Measurements from ENCODE around the gene FBF1.
"Not testable (repeated sequence)": the region's sequence is repeated elsewhere in the genome, so short reads cannot be mapped to it uniquely, and the experiment has no call there.

FBF1 gene

DNA sequence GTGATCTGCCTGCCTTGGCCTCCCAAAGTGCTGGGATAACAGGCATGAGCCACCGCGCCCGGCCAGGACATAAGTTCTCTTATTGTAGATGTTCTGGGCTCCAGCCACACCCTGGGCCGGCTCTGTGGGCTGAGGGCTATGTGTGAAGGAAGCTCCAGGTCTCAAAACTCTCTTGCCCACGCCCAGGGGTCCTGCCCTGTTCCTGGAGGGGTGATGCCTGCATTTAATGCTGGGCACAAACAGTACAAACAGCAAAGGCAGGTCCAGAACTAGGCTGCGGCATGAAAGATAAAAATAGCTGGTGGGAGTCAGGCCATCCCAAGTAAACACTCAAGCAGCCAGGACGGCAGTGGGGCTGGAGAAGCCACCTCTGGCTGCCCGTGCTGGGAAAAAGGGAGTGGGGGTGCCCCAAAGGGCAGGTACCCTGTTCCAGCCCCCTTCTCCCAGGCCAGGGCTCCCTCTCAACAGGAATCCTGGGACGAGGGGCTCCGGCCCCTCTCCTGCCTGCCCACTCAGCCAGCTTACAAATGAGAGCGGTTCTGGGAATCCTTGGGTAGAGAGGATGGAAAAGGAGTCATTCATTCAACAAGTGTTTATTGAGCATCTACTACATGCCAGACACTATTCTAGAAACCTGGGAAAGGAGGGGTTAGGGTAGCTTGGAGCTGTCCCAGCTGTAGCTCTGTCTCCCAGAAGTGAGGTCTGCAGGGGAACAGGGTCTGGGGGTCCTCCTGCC, 67.1 kb downstream of the FBF1 start:
- no peak for DNase-seq

DNA sequence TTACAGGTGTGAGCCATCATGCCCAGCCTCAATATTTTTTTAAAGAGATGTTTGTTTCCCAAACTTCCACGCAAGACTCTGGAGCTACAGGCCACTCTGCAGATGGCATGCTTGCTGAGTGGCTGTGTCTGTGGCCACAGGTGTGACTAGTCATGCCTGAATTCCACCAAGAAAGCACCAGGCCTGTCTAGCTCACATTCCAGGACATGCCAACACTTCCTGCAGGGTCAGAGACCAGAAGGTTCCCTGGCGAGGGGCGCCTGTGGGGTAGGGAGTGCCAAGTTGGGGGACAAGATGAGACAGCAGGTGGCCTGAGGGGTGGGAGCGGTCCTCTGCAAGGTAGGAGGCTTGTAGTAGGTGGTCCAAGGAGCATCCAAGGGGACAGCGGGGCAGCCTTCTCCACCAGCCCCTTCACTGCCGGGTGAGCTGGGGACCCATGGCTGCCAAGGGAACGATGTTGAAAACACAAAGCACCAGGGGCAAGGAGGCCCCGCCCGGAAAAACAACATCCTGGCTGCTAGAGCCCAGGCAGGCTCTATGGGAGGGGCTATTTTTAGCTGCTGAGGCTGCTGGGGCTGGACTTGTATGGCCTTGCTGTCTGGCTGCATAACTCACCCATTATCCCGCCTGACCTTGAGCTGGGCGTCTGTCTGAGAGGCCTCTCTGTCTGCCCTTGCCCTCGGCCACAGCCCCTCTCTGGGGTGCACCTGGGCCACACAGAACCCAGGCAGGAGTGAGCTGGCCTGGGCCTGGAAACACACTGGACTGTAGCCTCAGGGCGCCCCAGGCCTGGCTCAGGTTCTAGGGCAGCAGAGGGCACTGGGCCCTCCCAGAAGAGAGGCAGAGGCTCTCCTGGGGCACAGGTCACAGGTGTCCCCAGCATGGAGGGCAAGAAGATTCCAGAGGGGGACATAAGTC, 68.1 kb downstream of the FBF1 start:
- DNase-seq, result peak; percentile 33

DNA sequence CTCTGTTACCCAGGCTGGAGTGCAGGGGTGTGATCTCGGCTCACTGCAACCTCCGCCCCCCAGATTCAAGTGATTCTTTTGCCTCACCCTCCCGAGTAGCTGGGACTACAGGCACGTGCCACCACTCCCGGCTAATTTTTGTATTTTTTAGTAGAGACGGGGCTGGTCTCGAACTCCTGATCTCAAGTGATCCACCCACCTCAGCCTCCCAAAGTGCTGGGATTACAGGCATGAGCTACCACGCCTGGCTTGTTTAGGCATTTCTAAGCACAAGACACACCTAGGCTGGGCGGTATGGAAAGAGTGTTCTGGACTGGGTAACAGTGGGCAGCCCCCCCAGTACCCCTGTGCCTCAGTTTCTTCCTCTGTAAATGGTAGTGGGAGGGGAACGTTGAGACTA, 70.6 kb downstream of the FBF1 start:
- DNase-seq, result not testable (repeated sequence)

DNA sequence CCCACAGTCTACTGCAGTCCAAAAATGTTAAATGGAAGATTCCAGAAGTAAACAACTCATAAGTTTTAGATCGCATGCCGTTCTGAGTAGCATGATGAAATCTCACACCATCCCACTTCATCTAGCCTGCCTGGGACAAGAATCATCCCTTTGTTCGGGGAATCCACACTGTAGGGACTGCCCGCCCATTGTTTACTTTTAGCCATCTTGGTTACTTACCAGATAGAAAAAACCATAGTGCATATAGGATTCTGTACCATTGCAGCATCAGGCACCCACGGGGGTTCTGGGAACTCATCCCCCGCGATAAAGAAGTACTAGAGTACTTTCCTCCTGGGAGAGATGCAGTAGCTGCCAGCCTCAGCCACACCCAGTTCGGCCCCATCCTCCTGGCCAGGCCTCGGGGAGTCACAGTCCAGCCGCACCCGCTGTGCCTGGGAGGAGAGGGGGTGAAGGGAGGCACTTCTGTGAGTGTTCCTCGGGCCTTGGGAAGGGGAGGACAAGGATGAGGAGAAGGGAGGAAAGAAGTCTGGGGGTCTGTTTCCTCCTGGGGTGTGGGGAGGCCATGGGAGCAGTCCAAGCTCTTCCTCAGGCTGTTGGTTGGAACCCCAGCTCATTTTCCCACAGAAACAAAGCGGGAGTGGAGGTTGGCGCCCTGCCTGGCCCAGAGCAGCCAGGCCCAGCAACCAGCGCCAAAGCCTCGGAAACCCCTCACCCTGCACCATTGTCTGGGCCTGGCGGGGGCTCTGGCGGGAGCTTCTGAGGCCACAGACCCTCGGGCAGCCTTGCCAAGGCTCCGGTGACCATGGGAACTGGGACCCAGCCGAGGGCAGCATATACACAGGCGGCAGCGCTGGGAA, 71.3 kb downstream of the FBF1 start:
- DNase-seq, result peak; percentile 88

DNA sequence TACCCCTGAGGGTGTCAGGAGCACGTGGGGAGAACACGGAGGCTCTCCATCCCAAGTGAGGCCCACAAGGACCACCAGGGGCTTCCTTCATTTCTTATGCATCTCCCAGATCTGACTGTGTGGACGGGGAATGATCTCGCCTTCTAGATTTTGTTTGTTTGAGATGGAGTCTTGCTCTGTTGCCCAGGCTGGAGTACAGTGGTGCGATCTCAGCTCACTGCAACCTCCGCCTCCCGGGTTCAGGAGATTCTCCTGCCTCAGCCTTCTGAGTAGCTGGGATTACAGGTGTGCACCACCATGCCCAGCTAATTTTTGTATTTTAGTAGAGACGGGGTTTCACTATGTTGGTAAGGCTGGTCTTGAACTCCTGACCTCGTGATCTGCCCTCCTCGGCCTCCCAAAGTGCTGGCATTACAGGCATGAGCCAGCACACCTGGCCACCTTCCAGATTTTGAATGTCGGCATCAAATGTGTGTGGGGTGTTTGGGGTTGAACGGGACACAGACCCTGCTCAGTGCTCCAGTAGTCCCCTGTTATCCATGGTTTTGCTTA, 72.0 kb downstream of the FBF1 start:
- DNase-seq, result not testable (repeated sequence)

DNA sequence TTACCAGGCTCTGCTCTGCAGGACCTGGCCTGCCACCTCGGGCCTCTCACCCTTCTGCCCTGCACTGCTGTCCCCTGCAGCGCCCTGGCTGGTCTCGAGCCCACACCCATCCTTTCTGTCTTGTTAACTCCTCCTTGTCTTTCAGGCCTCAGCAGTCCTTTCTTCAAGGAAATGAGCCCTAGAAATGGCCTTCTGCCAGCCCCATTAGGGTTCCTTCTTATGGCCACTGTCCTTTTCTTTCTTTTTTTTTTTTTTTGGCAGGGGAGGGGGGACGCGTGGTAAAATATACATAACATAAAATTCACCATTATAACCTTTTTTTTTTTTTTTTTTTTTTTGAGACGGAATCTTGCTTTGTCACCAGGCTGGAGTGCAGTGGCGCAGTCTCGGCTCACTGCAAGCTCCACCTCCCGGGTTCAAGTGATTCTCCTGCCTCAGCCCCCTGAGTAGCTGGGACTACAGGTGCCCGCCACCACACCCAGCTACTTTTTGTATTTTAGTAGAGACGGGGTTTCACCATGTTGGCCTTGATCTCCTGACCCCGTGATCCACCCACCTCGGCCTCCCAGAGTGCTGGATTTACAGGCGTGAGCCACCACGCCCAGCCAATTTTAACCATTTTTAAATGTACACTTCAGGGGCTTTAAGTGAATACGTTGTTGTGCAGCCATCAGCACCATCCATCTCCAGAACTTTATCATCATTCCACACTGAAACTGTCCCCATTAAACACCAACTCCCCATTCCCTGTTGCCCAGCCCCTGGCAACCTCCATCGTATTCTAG, 75.2 kb downstream of the FBF1 start:
- not testable (repeated sequence) for DNase-seq

DNA sequence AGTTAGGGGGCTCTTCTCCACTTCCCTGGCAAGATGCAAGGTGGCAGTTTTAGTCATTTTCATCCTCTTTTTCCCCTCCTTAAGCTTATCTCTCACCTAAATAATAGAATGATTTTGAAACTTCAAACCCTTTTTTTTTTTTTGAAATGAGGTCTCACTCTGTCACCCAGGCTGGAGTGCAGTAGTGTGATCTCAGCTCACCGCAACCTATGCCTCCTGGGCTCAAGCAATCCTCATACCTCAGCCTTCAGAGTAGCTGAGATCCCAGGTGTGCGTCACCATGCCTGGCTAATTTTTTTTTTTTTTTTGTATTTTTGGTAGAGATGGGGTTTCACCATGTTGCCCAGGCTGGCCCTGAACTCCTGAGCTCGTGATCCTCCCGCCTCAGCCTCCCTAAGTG, 76.0 kb downstream of the FBF1 start:
- DNase-seq, result not testable (repeated sequence)

DNA sequence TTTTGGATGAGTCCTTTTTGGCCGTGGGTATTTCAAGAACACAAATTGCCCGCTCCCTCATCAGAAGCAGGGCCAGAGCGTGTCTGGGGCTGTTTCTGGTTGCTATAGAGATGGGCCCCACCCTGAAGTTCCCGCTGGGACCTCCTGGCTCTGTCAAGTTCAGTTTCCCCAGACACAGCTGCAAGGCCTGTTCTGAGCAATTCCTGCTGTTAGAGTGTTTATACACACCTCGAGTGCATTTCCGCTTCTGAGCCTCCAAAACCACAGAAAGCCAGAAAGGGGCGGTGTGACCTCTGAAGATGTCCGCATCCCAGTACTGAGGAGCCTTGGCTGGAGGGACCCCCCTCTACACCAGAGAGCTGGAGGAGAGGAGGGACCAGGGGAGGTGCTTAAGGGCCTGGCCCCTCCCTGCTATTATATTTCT, 76.4 kb downstream of the FBF1 start:
- DNase-seq, result no peak

DNA sequence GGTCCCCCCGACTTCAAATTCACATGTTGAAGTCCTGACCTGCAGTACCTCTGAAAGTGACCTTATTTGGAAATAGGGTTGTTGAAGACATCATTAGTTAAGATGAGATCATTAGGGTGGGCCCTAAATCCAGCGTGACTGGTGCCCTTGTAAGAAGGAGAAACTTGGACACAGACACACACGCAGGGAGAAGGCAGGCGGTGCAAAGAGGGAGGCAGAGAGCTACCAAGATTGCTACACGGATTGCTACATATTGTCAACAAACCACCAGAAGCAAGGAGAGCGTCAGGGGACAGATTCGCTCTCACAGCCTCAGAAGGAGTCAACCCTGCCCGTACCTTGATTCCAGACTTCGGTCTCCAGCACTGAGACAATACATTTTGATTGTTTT, 78.9 kb downstream of the FBF1 start:
- DNase-seq, result no peak

All from midbrain (tissue), 1 donor.